Measurements from ENCODE around the gene GNPDA1. TPM values are rescaled to one million over a fixed set of nuclear protein-coding genes. Genes with fewer than 3 reads are reported as not detected.

The GNPDA1 gene
- total RNA-seq (2022; extraction: Qiagen RNA extraction; ENCODE audit: low read depth): 70.8 to 85.1 TPM (median 79.0 TPM) in 5 replicates

GRCh38 chr5:142012792-142013388, at the start of gene GNPDA1:
Gene GNPDA1 (minus strand): TSS chr5:142013027. CDS start chr5:142012035, 992 bp downstream.

GRCh38 chr5:141968914-141969608, 43.8 kb downstream of the GNPDA1 start, which contains the start of gene RNF14:
Gene RNF14 (plus strand): TSS chr5:141969105. CDS start chr5:141973589, 4,484 bp downstream.

GRCh38 chr5:141958113-141958512, 54.7 kb downstream of the GNPDA1 start, which contains the start of gene PCDH12:
Gene PCDH12 (minus strand): TSS chr5:141958202. CDS start chr5:141957851, 351 bp downstream.

Other genes with a start within 250 kb of the GNPDA1 start
- 1.5 to 2.7 TPM (median 1.9 TPM) in 5 replicates for gene PCDH1, start 134.6 kb downstream of the GNPDA1 start, total RNA-seq (2022; extraction: Qiagen RNA extraction; ENCODE audit: low read depth)
- gene DELE1, start 89.2 kb downstream of the GNPDA1 start, total RNA-seq (2022; extraction: Qiagen RNA extraction; ENCODE audit: low read depth): 43.0 to 58.2 TPM (median 56.9 TPM) in 5 replicates
- gene PCDH12, start 54.8 kb downstream of the GNPDA1 start, total RNA-seq (2022; extraction: Qiagen RNA extraction; ENCODE audit: low read depth): 0.02 to 0.29 TPM in 2 of 5 replicates, not detected in the others
- 40.4 to 55.8 TPM (median 47.0 TPM) in 5 replicates for gene RNF14, start 43.9 kb downstream of the GNPDA1 start, total RNA-seq (2022; extraction: Qiagen RNA extraction; ENCODE audit: low read depth)
- gene NDFIP1, start 95.8 kb upstream of the GNPDA1 start, total RNA-seq (2022; extraction: Qiagen RNA extraction; ENCODE audit: low read depth): 47.2 to 52.3 TPM (median 49.0 TPM) in 5 replicates